Stimulated activated CD4-positive, alpha-beta T cell treated with anti-CD3 and anti-CD28 coated beads, Interleukin-12 subunit alpha, Interleukin-12 subunit beta, amount 100 ng/mL, for 4 hours (primary cell): ENCODE results near the gene KRTAP16-1.
"Not testable (repeated sequence)": the region's sequence is repeated elsewhere in the genome, so short reads cannot be mapped to it uniquely, and the experiment has no call there.

ENCODE experiments used
- DNase-seq: peaks from one replicate; pipeline ENCODE4 v3.0.0-alpha.2; 2020

KRTAP16-1 gene

GRCh38 chr17:41301204-41301790 lies 7.8 kb downstream of the KRTAP16-1 start:
- no peak for DNase-seq

DNA sequence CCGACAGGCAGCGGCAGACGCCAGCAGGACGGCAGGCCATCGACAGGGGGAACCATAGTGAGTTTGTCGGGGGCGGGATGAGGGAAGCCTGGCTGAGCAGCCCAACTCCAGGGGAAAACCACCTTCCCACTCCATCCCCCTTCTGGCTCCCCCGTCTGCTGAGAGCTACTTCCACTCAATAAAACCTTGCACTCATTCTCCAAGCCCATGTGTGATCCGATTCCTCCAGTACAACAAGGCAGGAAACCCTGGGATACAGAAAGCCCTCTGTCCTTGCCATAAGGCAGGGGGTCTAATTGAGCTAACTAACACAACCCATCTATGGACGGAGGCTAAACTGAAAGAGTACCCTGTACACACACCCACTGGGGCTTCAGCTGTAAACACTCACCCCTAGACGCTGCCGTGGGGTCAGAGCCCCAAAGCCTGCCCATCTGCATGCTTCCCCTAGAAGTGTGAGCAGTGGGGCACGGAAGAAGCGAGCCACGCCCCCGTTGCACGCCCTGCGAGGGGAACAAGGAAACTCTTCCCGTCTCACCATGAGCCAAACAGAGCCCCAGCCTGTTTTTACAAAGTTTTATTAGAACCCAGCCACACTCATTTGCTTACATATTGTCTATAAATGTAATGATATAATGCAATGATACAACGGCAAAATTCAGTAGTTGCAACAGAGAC lies 10.5 kb downstream of the KRTAP16-1 start:
- no peak for DNase-seq

DNA sequence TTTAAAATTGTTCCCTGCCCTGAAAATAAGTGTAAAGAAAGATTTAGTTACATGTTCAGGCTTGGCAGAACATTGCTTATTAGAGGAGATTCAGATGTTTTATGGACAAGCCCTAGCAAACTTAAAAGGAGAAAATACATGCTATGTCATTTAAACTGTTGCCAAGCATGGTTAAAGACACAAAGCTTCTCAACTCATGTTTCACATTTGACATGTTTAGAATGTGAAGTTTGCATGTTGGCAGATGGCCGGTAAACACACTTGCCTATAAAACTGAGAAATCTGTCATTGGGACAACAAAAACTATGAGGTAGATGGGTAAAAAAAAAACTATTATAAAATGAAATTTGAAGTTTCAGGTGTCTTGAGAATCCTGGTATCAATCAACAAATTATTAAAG lies 12.3 kb downstream of the KRTAP16-1 start:
- no peak for DNase-seq

GRCh38 chr17:41294016-41294415 lies 15.1 kb downstream of the KRTAP16-1 start:
- no peak for DNase-seq

GRCh38 chr17:41287050-41287449 lies 22.1 kb downstream of the KRTAP16-1 start:
- DNase-seq: no peak

- DNase-seq: no peak
Measured at GRCh38 chr17:41284546-41284945, 24.6 kb downstream of the KRTAP16-1 start.

GRCh38 chr17:41284043-41284442 lies 25.1 kb downstream of the KRTAP16-1 start:
- DNase-seq: no peak

GRCh38 chr17:41278176-41278955 lies 30.7 kb downstream of the KRTAP16-1 start:
- DNase-seq: no peak

DNA sequence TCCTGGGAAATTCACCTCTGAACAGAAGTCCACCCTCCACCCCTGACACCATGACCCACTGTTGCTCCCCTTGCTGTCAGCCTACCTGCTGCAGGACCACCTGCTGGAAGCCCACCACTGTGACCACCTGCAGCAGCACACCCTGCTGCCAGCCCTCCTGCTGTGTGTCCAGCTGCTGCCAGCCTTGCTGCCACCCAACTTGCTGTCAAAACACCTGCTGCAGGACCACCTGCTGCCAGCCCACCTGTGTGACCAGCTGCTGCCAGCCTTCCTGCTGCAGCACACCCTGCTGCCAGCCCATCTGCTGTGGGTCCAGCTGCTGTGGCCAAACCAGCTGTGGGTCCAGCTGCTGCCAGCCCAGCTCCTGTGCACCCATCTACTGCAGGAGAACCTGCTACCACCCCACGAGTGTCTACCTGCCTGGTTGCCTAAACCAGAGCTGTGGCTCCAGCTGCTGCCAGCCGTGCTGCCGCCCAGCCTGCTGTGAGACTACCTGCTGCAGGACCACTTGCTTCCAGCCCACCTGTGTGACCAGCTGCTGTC lies 33.4 kb downstream of the KRTAP16-1 start, which contains the start of gene KRTAP9-7:
Gene KRTAP9-7, plus strand, starts transcription at position 51 of the 543 bp plus-strand sequence. Its CDS starts 0 bp downstream, at position 51.
- not testable (repeated sequence) for DNase-seq

- no peak for DNase-seq
Measured at GRCh38 chr17:41271858-41272257, 37.3 kb downstream of the KRTAP16-1 start.

- not testable (repeated sequence) for DNase-seq
Measured at GRCh38 chr17:41271323-41271722, 37.8 kb downstream of the KRTAP16-1 start.

GRCh38 chr17:41267711-41268110 lies 41.4 kb downstream of the KRTAP16-1 start:
- no peak for DNase-seq

DNA sequence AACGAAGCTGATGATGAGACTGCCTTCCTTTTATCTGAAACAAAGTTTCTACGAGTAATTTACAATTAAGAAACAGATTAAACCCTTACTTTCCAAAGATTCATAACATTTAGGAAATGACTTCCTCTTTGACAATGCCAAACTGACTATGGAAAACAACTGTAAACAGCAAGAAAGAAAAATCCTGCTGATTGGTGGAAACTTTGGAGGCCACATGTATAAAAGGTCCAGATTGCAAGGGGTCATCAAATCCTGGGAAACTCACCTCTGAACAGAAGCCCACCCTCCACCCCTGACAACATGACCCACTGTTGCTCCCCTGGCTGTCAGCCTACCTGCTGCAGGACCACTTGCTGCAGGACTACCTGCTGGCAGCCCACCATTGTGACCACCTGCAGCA lies 44.0 kb downstream of the KRTAP16-1 start, which contains the start of gene KRTAP9-6:
Gene KRTAP9-6, plus strand, starts transcription at position 301 of the 400 bp plus-strand sequence. Its CDS starts 0 bp downstream, at position 301.
- no peak for DNase-seq

- DNase-seq: no peak
Measured at GRCh38 chr17:41264599-41264998, 44.5 kb downstream of the KRTAP16-1 start.

- DNase-seq: no peak
Measured at GRCh38 chr17:41263212-41263611, 45.9 kb downstream of the KRTAP16-1 start.

DNA sequence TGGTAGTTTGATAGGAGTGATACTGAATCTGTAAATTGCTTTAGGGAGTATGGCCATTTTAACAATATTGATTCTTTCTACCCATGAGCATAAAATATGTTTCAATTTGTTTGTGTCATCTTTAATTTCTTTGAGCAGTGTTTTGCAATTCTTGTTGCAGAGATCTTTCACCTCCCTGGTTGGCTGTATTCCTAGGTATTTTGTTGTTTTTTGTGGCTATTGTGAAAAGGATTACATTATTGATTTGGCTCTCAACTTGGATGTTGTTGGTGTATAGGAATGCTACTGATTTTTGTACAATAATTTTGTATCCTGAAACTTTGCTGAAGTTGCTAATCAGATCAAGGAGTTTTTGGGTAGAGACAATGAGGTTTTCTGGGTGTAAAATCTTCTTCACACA lies 50.7 kb downstream of the KRTAP16-1 start:
- DNase-seq: no peak
